Calu3 (cell line): ENCODE results near the gene PIAS1. TPM values are rescaled to one million over a fixed set of nuclear protein-coding genes. Genes with fewer than 3 reads are reported as not detected.

Source experiments
- BruUV-seq: library from RNA; stranded (reverse); fragments of 400-500 nt; replicated peaks from 2 replicates; lab custom pipeline; 2021; lab: Mats Ljungman, UMichigan
- CTCF ChIA-PET: fragments of 300-600 bp; sonication (Branson Sonifier 250); formaldehyde crosslinking; loops from one replicate; lab custom pipeline; 2022; ENCODE audit warnings: antibody characterized with exemption; lab: Charles Lee
- DNase-seq: peaks from one replicate; pipeline ENCODE4 v3.0.0; 2022
- H3K27ac Mint-ChIP-seq: one replicate; pipeline ENCODE4 v1.8.0; 2022; ENCODE audit warnings: mixed read lengths; ENCODE audit not compliant: unreplicated experiment
- H3K27me3 Mint-ChIP-seq: one replicate; pipeline ENCODE4 v1.8.0; 2022; ENCODE audit warnings: mixed read lengths; ENCODE audit not compliant: unreplicated experiment
- H3K36me3 Mint-ChIP-seq: one replicate; pipeline ENCODE4 v1.8.0; 2022; ENCODE audit warnings: mild to moderate bottlenecking, moderate library complexity, mixed read lengths; ENCODE audit not compliant: insufficient read depth, unreplicated experiment
- H3K4me1 Mint-ChIP-seq: one replicate; pipeline ENCODE4 v1.8.0; 2022; ENCODE audit warnings: mild to moderate bottlenecking, low read depth, mixed read lengths; ENCODE audit not compliant: unreplicated experiment
- H3K4me3 Mint-ChIP-seq: one replicate; pipeline ENCODE4 v1.8.0; 2022; ENCODE audit warnings: mild to moderate bottlenecking, low read depth, moderate library complexity, mixed read lengths; ENCODE audit not compliant: unreplicated experiment
- H3K9me3 Mint-ChIP-seq: one replicate; pipeline ENCODE4 v1.8.0; 2022; ENCODE audit warnings: low read depth, mixed read lengths; ENCODE audit not compliant: unreplicated experiment
- intact Hi-C: fragments of 100-400 bp; cut with micrococcal nuclease; formaldehyde crosslinking; loops from one replicate; pipeline ENCODE4 v1.10.0; 2022; ENCODE audit not compliant: unreplicated experiment
- total RNA-seq: library from RNA; stranded (reverse); gene quantifications from 2 replicates; pipeline ENCODE4 v1.2.3, GENCODE V29; 2022
- TF ChIP-seq, protein P1 (sequence below): fragments of 200-600 bp; IDR thresholded peaks from one replicate; pipeline ENCODE4 v1.8.0; 2022; ENCODE audit warnings: antibody characterized with exemption; ENCODE audit not compliant: unreplicated experiment

Gene PIAS1
- total RNA-seq, 1 experiment from 2014 or later = 51.7 TPM

DNA sequence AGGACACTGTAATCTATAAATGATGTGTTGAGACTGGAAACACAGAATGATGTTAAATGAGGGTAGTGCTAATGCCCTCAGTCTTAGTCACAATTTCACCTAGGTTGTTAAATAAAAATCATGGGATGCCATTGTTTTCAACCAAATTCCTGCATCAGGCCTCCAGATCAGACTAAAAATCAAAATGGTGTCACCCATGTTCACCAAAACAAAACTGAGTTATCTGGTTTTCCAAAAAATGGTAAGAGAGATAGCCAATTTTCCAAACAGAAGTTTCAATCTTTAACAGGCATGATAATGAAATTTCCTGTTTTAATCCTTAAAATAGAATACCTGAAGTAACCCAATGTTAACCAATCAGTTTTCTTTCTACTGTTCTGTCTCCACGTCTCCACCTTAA lies 2.2 kb upstream of the PIAS1 start:
- Mint-ChIP-seq H3K4me3 (no peak overlapping the region), H3K4me1 (peaks cover 46% of the 10 kb centered on the region), H3K36me3 (peaks cover 22% of the 10 kb centered on the region), H3K27me3 (no peaks in the 10 kb centered on the region), H3K27ac (no peak overlapping the region), H3K9me3 (no peaks in the 10 kb centered on the region)
- CTCF ChIA-PET = interaction anchor here (1.0 kb wide), 1 partner anchor 189 kb away, joined by 5 read pairs; no protein-coding TSS in a partner anchor
- TF ChIP-seq, protein P1, sequence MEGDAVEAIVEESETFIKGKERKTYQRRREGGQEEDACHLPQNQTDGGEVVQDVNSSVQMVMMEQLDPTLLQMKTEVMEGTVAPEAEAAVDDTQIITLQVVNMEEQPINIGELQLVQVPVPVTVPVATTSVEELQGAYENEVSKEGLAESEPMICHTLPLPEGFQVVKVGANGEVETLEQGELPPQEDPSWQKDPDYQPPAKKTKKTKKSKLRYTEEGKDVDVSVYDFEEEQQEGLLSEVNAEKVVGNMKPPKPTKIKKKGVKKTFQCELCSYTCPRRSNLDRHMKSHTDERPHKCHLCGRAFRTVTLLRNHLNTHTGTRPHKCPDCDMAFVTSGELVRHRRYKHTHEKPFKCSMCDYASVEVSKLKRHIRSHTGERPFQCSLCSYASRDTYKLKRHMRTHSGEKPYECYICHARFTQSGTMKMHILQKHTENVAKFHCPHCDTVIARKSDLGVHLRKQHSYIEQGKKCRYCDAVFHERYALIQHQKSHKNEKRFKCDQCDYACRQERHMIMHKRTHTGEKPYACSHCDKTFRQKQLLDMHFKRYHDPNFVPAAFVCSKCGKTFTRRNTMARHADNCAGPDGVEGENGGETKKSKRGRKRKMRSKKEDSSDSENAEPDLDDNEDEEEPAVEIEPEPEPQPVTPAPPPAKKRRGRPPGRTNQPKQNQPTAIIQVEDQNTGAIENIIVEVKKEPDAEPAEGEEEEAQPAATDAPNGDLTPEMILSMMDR = no peak
- no peak for DNase-seq
- intact Hi-C loops = loop anchor here (5.0 kb wide), 1 partner anchor 190 kb away; no protein-coding TSS in a partner anchor
- BruUV-seq = no TSS peak

DNA sequence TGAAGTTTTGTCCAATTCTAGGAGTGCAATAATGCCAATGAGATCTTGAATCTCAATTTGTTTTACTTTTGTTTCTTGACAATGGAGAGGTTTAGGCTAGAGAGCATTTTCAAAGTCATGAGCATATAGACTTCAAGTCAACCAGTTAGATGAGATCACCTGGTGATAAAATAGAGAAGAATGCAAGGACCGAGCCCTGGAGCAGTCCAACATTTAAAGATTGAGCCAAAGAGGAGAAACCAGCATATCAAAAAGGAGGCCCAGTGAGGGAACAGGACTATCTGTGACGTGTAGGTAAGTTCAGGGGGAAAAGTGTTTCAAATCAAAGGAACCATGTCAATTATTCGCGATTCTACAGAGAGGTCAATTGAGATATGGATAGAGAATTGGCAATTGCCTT lies 1.7 kb upstream of the PIAS1 start:
- no TSS peak for BruUV-seq
- H3K4me3 Mint-ChIP-seq = peak overlapping the region; percentile 2
- DNase-seq = no peak
- TF ChIP-seq, protein P1 = no peak
- intact Hi-C loops = loop anchor here (5.0 kb wide), 1 partner anchor 190 kb away; no protein-coding TSS in a partner anchor
- CTCF ChIA-PET = no interaction called here
- H3K27me3 Mint-ChIP-seq = no peaks in the 10 kb centered on the region
- peaks cover 48% of the 10 kb centered on the region for H3K4me1 Mint-ChIP-seq
- H3K27ac Mint-ChIP-seq = peak overlapping the region; percentile 22
- no peaks in the 10 kb centered on the region for H3K9me3 Mint-ChIP-seq
- H3K36me3 Mint-ChIP-seq = peaks cover 22% of the 10 kb centered on the region

DNA sequence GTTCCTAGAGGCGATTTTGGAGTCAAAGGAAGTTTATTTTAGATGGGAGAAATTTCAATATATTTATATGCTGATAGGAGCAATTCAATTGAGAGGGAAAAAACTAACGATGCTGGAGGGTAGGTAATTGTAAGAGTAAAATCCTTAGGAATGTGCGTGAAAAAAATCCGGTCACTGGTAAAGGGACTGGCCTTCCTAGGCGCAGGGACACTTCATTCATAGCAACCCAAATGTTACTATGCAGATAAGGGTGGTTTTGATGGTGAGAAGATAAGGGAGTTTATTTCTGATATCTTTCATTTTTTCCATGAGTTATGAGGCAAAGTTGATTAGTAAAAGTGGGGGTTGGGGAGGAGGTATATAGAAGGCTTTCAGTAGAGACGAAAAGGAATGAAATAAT lies 1.1 kb upstream of the PIAS1 start:
- intact Hi-C loops = loop anchor here (5.0 kb wide), 1 partner anchor 191 kb away; no protein-coding TSS in a partner anchor
- Mint-ChIP-seq H3K27ac (peak overlapping the region; percentile 22), H3K27me3 (no peaks in the 10 kb centered on the region), H3K4me3 (peak overlapping the region; percentile 2), H3K9me3 (no peaks in the 10 kb centered on the region), H3K4me1 (peaks cover 48% of the 10 kb centered on the region), H3K36me3 (peaks cover 22% of the 10 kb centered on the region)
- TF ChIP-seq, protein P1 = no peak
- BruUV-seq = no TSS peak
- DNase-seq = no peak
- CTCF ChIA-PET = interaction anchor here (1.5 to 1.6 kb wide), 2 partner anchors 151 to 169 kb away, joined by 3 to 4 read pairs; no protein-coding TSS in a partner anchor

DNA sequence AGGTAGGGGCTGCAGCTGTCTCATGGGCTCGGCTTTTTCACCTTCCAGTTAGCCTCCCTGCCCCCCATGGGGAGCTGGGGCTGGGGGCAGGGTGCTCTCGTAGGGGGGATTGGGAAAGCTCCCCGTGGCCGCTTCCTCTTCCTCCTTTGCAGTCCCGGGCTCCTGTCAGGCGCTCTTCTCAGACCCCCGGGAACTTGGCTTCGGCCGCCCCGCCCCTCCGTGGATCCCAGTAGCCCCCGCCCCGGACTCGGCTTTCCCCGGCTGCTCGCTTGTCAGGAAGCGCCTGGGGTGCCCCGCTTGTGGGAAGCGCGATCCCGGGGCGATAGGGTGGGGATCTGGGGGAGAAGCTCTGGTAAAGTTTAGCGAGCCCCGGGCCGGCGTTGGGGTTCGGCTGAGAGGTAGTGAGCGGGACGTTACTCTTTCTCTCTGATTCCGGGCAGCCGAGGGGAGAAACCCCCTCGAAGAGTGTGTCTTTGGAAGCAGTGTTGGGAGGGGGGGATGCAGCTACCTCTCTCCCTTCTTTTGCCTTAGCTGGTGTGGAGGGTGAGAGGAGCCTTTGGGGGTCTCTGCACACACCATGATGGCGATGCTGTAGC lies 611 bp downstream of the PIAS1 start:
- CTCF ChIA-PET = interaction anchor here (0.5 to 1.6 kb wide), 6 partner anchors 101 to 656 kb away, joined by 3 to 7 read pairs (median 4); no protein-coding TSS in a partner anchor
- H3K4me3 Mint-ChIP-seq = peak overlapping the region; percentile 85
- H3K4me1 Mint-ChIP-seq = peaks cover 42% of the 10 kb centered on the region
- H3K9me3 Mint-ChIP-seq = no peaks in the 10 kb centered on the region
- peak; percentile 61 for DNase-seq
- peak overlapping the region; percentile 22 for H3K27ac Mint-ChIP-seq
- TF ChIP-seq, protein P1 = no peak
- no peaks in the 10 kb centered on the region for H3K27me3 Mint-ChIP-seq
- intact Hi-C loops = loop anchor here (5.0 kb wide), 2 partner anchors 73 to 192 kb away; no protein-coding TSS in a partner anchor
- H3K36me3 Mint-ChIP-seq = peaks cover 28% of the 10 kb centered on the region
- no TSS peak for BruUV-seq
